NB4 (cell line): Measurements from ENCODE around the gene MINDY4.

Experiments used
- CTCF ChIP-seq: IDR thresholded peaks from one replicate; pipeline ENCODE4 v1.5.1; 2012; ENCODE audit warnings: low read depth, low read length
- MAX ChIP-seq: IDR thresholded peaks from 2 replicates; pipeline ENCODE4 v1.6.1; 2011; ENCODE audit warnings: low read depth, low read length
- MYC ChIP-seq: IDR thresholded peaks from 2 replicates; pipeline ENCODE4 v1.6.1; 2011; ENCODE audit warnings: low read depth, low read length
- POLR2A ChIP-seq: IDR thresholded peaks from 2 replicates; pipeline ENCODE4 v1.6.1; 2011; ENCODE audit warnings: mild to moderate bottlenecking; ENCODE audit not compliant: insufficient read length; ENCODE audit errors: extremely low read depth

GRCh38 chr7:30837581-30837980 lies 66.4 kb downstream of the MINDY4 start:
- TF ChIP-seq POLR2A (no peak), CTCF (no peak), MAX (no peak), MYC (no peak)
